Esophagus squamous epithelium (tissue), 5 donors: ENCODE results near the gene ITPKB. TPM values are rescaled to one million over a fixed set of nuclear protein-coding genes. Genes with fewer than 3 reads are reported as not detected.
A peak's percentile ranks its signal among the peaks of the same experiment; 100 is the strongest.

ENCODE experiments used
- DNase-seq: peaks from one replicate; lab custom pipeline; 2025; lab: John Stamatoyannopoulos, UW
- H3K27ac ChIP-seq, 4 donors: fragments of 200-600 bp; sonication (generic); one replicate each; pipeline ENCODE4 v1.5.1; 2016 to 2019; ENCODE audit warnings: mild to moderate bottlenecking in 1 of 4
- H3K27me3 ChIP-seq, 4 donors: fragments of 200-600 bp; sonication (generic); 1 replicate in 3 of 4; 2 replicates in 1 of 4; pipeline versions ENCODE4 v1.5.1 to v1.6.0; 2017 to 2021; ENCODE audit warnings: antibody characterized with exemption in 1 of 4
- H3K36me3 ChIP-seq, 3 donors: fragments of 200-600 bp; sonication (generic); one replicate each; pipeline ENCODE4 v1.5.1; 2016 to 2019
- H3K4me1 ChIP-seq, 3 donors: fragments of 200-600 bp; sonication (generic); one replicate each; pipeline ENCODE4 v1.5.1; 2017 to 2019
- H3K4me3 ChIP-seq, 4 donors: fragments of 200-600 bp; sonication (generic); 1 replicate in 3 of 4; 2 replicates in 1 of 4; pipeline ENCODE4 v1.5.1; 2016 to 2019; ENCODE audit warnings: mild to moderate bottlenecking in 2 of 4, moderate library complexity in 1 of 4
- H3K9me3 ChIP-seq, 3 donors: fragments of 200-600 bp; sonication (generic); one replicate each; pipeline ENCODE4 v1.5.1; 2016 to 2019
- POLR2A ChIP-seq, 4 donors: fragments of 450-650 bp; IDR thresholded peaks; one replicate each; pipeline ENCODE4 v1.6.1; 2017; ENCODE audit warnings: antibody characterized with exemption in 4 of 4, mild to moderate bottlenecking in 4 of 4, moderate library complexity in 3 of 4
- WGBS, 2 donors: methylation state at CpG; one replicate each; pipeline ENCODE4 v1.1.5; 2018; 5-methylcytosine and 5-hydroxymethylcytosine counted together
- intact Hi-C: fragments of 100-400 bp; cut with DNase I; formaldehyde crosslinking; loops from one replicate; pipeline ENCODE4 v1.15.0; 2022
- total RNA-seq, 4 donors: library from RNA; depleted of rRNA; stranded (reverse); fragments of >200 nt; gene quantifications; one replicate each; pipeline ENCODE4 v1.1.0, GENCODE V29; 2016
- TF ChIP-seq, protein P1 (sequence below), 6 experiments: fragments of 450-650 bp in 4 of 6; fragments of 200-600 bp in 2 of 6; sonication (generic) in 2 of 6; IDR thresholded peaks; one replicate each; pipeline ENCODE4 v1.5.1; 2016 to 2019; ENCODE audit warnings: antibody characterized with exemption in 6 of 6, mild to moderate bottlenecking in 4 of 6, moderate library complexity in 4 of 6
- donor health status: DM: yes; HTN: yes; CAD: no.

The ITPKB gene
- total RNA-seq, 4 donors from 2014 or later = 10.7 to 22.3 (median 15.9) TPM

DNA sequence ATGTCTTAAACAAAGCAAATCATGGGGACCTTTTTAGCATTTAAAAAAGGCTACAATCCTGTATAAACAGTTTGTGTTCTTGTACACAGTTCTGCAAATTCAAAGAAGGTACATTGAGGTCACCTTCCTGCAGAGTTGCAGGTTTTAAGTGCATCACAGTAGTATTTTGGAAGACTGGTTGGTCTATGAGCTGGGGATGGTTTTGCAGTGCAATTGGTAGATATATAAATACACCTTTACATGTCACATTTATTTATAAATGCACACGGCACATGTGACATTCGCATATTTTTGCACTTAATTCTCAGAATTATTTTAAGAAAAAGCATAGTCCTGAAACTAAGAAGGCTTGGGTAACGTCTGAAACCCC lies 599 bp upstream of the ITPKB start:
- intact Hi-C loops = loop anchor here (5.0 to 10.0 kb wide), 2 partner anchors 78 to 95 kb away; no protein-coding TSS in a partner anchor
- DNase-seq = no peak
- no peaks in the 10 kb centered on the region for H3K27me3 ChIP-seq
- peaks cover 15 to 38% (median 28%) of the 10 kb centered on the region in 3 donors for H3K4me1 ChIP-seq
- H3K9me3 ChIP-seq = no peaks in the 10 kb centered on the region
- peaks cover 0 to 23% (median 10%) of the 10 kb centered on the region in 3 donors for H3K36me3 ChIP-seq
- peak overlapping the region in 3 of 4 donors; percentile 68 to 93 (median 89) for H3K4me3 ChIP-seq
- 45 to 49% methylated on average over 3 of the region's 3 CpGs for WGBS, 2 donors
- TF ChIP-seq POLR2A (IDR thresholded peaks at IDR 0.05) = no peak
- TF ChIP-seq, protein P1, sequence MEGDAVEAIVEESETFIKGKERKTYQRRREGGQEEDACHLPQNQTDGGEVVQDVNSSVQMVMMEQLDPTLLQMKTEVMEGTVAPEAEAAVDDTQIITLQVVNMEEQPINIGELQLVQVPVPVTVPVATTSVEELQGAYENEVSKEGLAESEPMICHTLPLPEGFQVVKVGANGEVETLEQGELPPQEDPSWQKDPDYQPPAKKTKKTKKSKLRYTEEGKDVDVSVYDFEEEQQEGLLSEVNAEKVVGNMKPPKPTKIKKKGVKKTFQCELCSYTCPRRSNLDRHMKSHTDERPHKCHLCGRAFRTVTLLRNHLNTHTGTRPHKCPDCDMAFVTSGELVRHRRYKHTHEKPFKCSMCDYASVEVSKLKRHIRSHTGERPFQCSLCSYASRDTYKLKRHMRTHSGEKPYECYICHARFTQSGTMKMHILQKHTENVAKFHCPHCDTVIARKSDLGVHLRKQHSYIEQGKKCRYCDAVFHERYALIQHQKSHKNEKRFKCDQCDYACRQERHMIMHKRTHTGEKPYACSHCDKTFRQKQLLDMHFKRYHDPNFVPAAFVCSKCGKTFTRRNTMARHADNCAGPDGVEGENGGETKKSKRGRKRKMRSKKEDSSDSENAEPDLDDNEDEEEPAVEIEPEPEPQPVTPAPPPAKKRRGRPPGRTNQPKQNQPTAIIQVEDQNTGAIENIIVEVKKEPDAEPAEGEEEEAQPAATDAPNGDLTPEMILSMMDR (IDR thresholded peaks at IDR 0.05) = no peak
- H3K27ac ChIP-seq = peak overlapping the region; percentile 65 to 96 (median 88)

DNA sequence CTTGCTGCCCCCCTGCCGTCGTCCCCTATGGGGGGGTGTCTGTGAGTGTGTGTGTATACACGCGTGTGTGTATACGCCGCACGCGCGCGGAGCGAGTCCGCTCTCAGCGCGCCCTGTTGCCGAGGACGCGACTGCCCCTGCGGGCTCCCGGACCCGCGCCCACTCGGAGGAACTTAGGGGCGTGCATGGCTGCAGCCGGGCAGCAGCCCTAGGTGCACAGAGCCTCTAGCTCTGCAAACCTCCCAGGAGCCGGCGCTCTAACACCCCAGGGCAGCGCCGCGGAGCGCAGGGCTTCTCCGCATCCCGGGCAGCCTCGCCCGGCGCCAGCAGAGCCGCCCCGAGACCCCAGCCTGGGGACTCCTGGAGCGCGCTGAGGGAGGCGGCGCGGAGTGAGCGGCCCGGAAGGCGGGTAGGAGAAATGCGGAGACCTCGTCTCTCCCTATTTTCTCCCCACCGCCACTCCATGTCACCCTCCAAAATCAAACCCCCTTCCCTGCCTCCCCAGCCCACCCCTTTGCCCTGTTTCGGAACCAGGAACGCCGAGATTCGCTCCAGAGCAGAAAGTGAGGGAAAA lies 574 bp downstream of the ITPKB start:
- WGBS, 2 donors = 0% methylated on average over 5 to 20 of the region's 52 CpGs

DNA sequence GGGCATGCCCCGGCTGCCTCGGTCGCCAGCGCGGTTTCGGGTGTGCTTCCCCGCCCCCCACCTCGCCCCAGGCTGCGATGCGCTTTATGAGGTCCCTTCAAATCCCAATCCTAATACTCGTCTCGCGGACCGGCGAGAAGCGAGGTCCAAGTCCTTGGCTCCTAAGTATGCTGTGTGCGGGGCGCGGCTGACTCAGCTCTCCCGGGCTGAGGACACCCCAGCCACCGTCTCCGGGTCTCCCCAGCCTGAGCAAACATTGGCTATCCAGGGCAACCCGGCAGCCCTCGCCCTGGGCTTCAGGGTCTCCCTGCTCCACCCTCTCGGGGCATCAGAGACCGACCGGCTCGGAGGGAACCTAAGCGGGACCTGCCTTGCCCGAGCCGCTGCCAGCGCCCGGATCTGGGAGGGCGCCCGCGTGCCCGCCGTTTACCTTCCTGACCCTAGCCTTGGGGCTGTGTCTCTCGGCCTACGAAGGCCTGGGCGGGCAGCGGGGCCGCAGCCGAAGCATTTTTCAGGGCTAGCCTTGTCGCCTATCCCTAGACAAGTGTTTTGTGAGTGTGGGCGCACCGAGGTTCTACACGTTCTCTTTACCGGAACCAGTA lies 1.2 kb downstream of the ITPKB start:
- Histone ChIP-seq H3K36me3 (peaks cover 0 to 23% (median 10%) of the 10 kb centered on the region in 3 donors), H3K27ac (peak overlapping the region; percentile 86 to 96 (median 92)), H3K27me3 (no peaks in the 10 kb centered on the region), H3K4me3 (peak overlapping the region; percentile 68 to 93 (median 84)), H3K9me3 (no peaks in the 10 kb centered on the region), H3K4me1 (peaks cover 24 to 55% (median 42%) of the 10 kb centered on the region in 3 donors)
- TF ChIP-seq, protein P1 (IDR thresholded peaks at IDR 0.05) = no peak
- TF ChIP-seq POLR2A (IDR thresholded peaks at IDR 0.05) = peak in 2 of 4 donors; percentile 16 to 21
- intact Hi-C loops = loop anchor here (5.0 to 10.0 kb wide), 2 partner anchors 79 to 93 kb away; no protein-coding TSS in a partner anchor
- WGBS, 2 donors = 0% methylated on average over 9 to 11 of the region's 49 CpGs
- DNase-seq = no peak

More for the DNA sequence above, 574 bp downstream of the ITPKB start:
- DNase-seq = no peak
- peaks cover 20 to 50% (median 37%) of the 10 kb centered on the region in 3 donors for H3K4me1 ChIP-seq
- no peak for TF ChIP-seq POLR2A (IDR thresholded peaks at IDR 0.05)
- TF ChIP-seq, protein P1 (IDR thresholded peaks at IDR 0.05) = no peak
- H3K9me3 ChIP-seq = no peaks in the 10 kb centered on the region
- H3K4me3 ChIP-seq = peak overlapping the region; percentile 68 to 93 (median 84)
- H3K27me3 ChIP-seq = no peaks in the 10 kb centered on the region
- intact Hi-C loops = loop anchor here (5.0 to 10.0 kb wide), 2 partner anchors 79 to 94 kb away; no protein-coding TSS in a partner anchor
- peaks cover 0 to 23% (median 10%) of the 10 kb centered on the region in 3 donors for H3K36me3 ChIP-seq
- peak overlapping the region; percentile 86 to 96 (median 92) for H3K27ac ChIP-seq

DNA sequence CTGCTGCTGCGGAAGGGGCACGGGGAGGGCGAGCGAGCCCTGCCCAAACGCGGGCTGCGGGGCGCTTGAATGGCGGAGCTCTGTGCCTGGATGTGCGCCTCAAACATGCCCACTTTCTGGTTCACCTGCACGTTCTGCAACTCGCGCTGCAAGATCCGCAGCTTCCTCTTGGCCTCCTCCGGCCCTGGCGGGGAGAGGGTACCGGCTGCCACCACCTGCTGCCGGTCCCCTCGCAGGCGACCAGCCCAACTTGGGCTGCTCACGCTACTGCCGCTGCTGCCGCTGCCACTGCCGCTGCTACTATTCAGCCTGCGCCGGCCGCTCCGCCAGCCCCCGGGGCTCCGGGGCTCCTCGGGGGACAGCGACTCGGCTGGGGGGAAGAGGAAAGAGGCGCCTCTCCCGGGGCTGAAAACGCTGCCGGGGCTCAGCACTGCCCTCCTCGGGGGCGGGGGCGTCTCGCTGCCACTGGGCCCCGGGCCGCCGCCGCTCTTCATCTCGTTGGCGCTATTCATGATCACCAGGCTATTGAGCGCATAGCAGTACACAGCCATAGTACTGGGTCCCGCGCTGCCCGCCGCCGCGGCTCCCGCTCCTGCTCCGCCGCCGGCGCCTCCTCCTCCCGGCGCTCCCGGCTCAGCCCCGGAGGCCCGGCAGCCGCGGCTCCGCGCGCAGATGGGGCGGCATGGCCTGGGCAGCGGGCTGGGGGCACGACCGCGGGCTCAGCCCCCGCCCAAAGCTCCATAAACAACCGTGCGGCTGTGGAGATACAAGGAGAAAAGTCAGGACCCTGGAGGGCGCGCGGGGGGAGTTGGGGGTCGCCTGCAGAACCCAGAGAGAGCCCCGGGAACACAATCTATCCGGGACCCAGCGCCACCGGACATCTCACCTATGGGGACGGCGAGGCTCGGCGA lies 1.9 kb downstream of the ITPKB start:
- Histone ChIP-seq H3K27ac (peak overlapping the region; percentile 86 to 96 (median 92)), H3K36me3 (peaks cover 0 to 23% (median 10%) of the 10 kb centered on the region in 3 donors), H3K9me3 (no peaks in the 10 kb centered on the region), H3K4me1 (peaks cover 24 to 63% (median 45%) of the 10 kb centered on the region in 3 donors), H3K27me3 (no peaks in the 10 kb centered on the region), H3K4me3 (peak overlapping the region; percentile 68 to 93 (median 84))
- TF ChIP-seq POLR2A (IDR thresholded peaks at IDR 0.05) = peak in 1 of 4 donors; percentile 36
- TF ChIP-seq, protein P1 (IDR thresholded peaks at IDR 0.05) = peak in 1 of 6 experiments; percentile 9
- intact Hi-C loops = loop anchor here (5.0 to 10.0 kb wide), 2 partner anchors 80 to 92 kb away; no protein-coding TSS in a partner anchor
- no peak for DNase-seq
- 10 to 78% methylated on average over 9 to 24 of the region's 89 CpGs for whole genome bisulfite sequencing, 2 donors
